SK-N-MC (cell line): Measurements from ENCODE around the gene GSG1L.

Source experiments
- EZH2 ChIP-seq: fragments of 200-600 bp; sonication (generic); IDR thresholded peaks from one replicate; pipeline ENCODE4 v1.6.1; 2017; ENCODE audit warnings: antibody characterized with exemption
- FOXP2 ChIP-seq: optimal IDR thresholded peaks from 2 replicates; pipeline ENCODE3; 2011; ENCODE audit warnings: mild to moderate bottlenecking, moderate library complexity; ENCODE audit not compliant: insufficient read depth; ENCODE audit errors: extremely low read length, control extremely low read depth
- POLR2AphosphoS5 ChIP-seq: IDR thresholded peaks from 2 replicates; pipeline ENCODE4 v1.6.1; 2012; ENCODE audit warnings: mild to moderate bottlenecking, low read depth, low read length, borderline replicate concordance

- TF ChIP-seq EZH2, result no peak
- no peak for TF ChIP-seq POLR2AphosphoS5
- no peak for TF ChIP-seq FOXP2
These were observed 62.3 kb downstream of the GSG1L start for GRCh38 chr16:28001184-28001583.
